Head of caudate nucleus (tissue), 42 donors: ENCODE data around the gene MYO3B.
"Not testable (repeated sequence)": the region's sequence is repeated elsewhere in the genome, so short reads cannot be mapped to it uniquely, and the experiment has no call there.

Experiments used
- DNase-seq, 42 donors: peaks; one replicate each; pipeline versions ENCODE4 v3.0.0 to v3.0.0-alpha.2; 2020 to 2021; ENCODE audit warnings: mixed read lengths in 7 of 42
- intact Hi-C: fragments of 100-400 bp; cut with DNase I; formaldehyde crosslinking; loops from one replicate; pipeline ENCODE4 v1.15.0; 2022

The MYO3B gene

GRCh38 chr2:170420961-170421687 is 243.2 kb downstream of the MYO3B start:
- no peak for DNase-seq
- intact Hi-C loops: no loop called here

- intact Hi-C loops: no loop called here
Measured at GRCh38 chr2:170423919-170424318, 246.0 kb downstream of the MYO3B start.

GRCh38 chr2:170425281-170425751 is 247.4 kb downstream of the MYO3B start:
- intact Hi-C loops: no loop called here
- no peak for DNase-seq

More at GRCh38 chr2:170423919-170424318, 246.0 kb downstream of the MYO3B start:
- no peak for DNase-seq

GRCh38 chr2:170428868-170429267 is 250.9 kb downstream of the MYO3B start:
- intact Hi-C loops: no loop called here
- no peak for DNase-seq

- no peak for DNase-seq
- intact Hi-C loops: no loop called here
Measured at GRCh38 chr2:170432823-170433222, 254.9 kb downstream of the MYO3B start.

GRCh38 chr2:170433448-170433847 is 255.5 kb downstream of the MYO3B start:
- DNase-seq: no peak
- intact Hi-C loops: no loop called here

- DNase-seq, intact Hi-C loops: not testable (repeated sequence)
Measured at GRCh38 chr2:170434396-170434795, 256.4 kb downstream of the MYO3B start.

GRCh38 chr2:170434900-170435621 is 257.1 kb downstream of the MYO3B start:
- intact Hi-C loops: no loop called here
- no peak for DNase-seq

GRCh38 chr2:170436077-170436943 is 258.4 kb downstream of the MYO3B start:
- intact Hi-C loops: no loop called here
- DNase-seq: no peak

GRCh38 chr2:170446078-170446477 is 268.1 kb downstream of the MYO3B start:
- DNase-seq: no peak
- intact Hi-C loops: no loop called here

- intact Hi-C loops: no loop called here
Measured at GRCh38 chr2:170449034-170449433, 271.1 kb downstream of the MYO3B start.

GRCh38 chr2:170454471-170455372 is 276.8 kb downstream of the MYO3B start:
- intact Hi-C loops: no loop called here
- DNase-seq: no peak

More at GRCh38 chr2:170449034-170449433, 271.1 kb downstream of the MYO3B start:
- DNase-seq: no peak

GRCh38 chr2:170455617-170456426 is 277.9 kb downstream of the MYO3B start:
- intact Hi-C loops: no loop called here
- DNase-seq: no peak

GRCh38 chr2:170456914-170457313 is 279.0 kb downstream of the MYO3B start:
- intact Hi-C loops: no loop called here
- DNase-seq: no peak

GRCh38 chr2:170457742-170458141 is 279.8 kb downstream of the MYO3B start:
- intact Hi-C loops: no loop called here
- DNase-seq: no peak

- intact Hi-C loops: no loop called here
- peak in 6 of 42 donors; percentile 2 to 36 (median 10) for DNase-seq
Measured at GRCh38 chr2:170461889-170462288, 283.9 kb downstream of the MYO3B start.

- intact Hi-C loops: no loop called here
- DNase-seq: no peak
Measured at GRCh38 chr2:170462433-170463205, 284.7 kb downstream of the MYO3B start.
